GM12891 (cell line): Measurements from ENCODE around the gene ZNF563. TPM values are rescaled to one million over a fixed set of nuclear protein-coding genes. Genes with fewer than 3 reads are reported as not detected.
"Not testable (repeated sequence)": the region's sequence is repeated elsewhere in the genome, so short reads cannot be mapped to it uniquely, and the experiment has no call there.

Experiments used
- DNase-seq: peaks from one replicate; pipeline ENCODE4 v3.0.0; 2011; ENCODE audit warnings: low spot score; ENCODE audit not compliant: insufficient read length
- FAIRE-seq: peaks from 2 replicates; lab custom pipeline; 2011; peaks lifted over from hg19 to GRCh38; lab: Jason Lieb, UNC
- PAX5 ChIP-seq: IDR thresholded peaks from 2 replicates; pipeline ENCODE4 v1.6.1; 2011; ENCODE audit warnings: low read length, moderate library complexity, mild to moderate bottlenecking; ENCODE audit not compliant: insufficient read depth, severe bottlenecking
- POLR2A ChIP-seq: IDR thresholded peaks from 2 replicates; pipeline ENCODE4 v1.6.1; 2011; ENCODE audit warnings: low read depth, low read length, control low read depth
- POLR2AphosphoS5 ChIP-seq: IDR thresholded peaks from 2 replicates; pipeline ENCODE4 v1.6.1; 2011; ENCODE audit warnings: low read depth, low read length, control low read depth
- POU2F2 ChIP-seq: IDR thresholded peaks from 2 replicates; pipeline ENCODE4 v1.6.1; 2011; ENCODE audit warnings: low read depth, mild to moderate bottlenecking, control low read depth, low read length, moderate library complexity
- SPI1 ChIP-seq: IDR thresholded peaks from 2 replicates; pipeline ENCODE4 v1.6.1; 2011; ENCODE audit warnings: low read depth, low read length, control low read depth
- TAF1 ChIP-seq: IDR thresholded peaks from 2 replicates; pipeline ENCODE4 v1.6.1; 2011; ENCODE audit warnings: low read depth, low read length, control low read depth
- polyA plus RNA-seq: library from polyadenylated mRNA; unstranded; fragments of >200 nt; gene quantifications from one replicate; pipeline ENCODE4 v1.2.1, GENCODE V29; 2012; ENCODE audit warnings: low read depth, missing spikeins, inconsistent platforms; ENCODE audit not compliant: missing spikeins

Gene ZNF563
- polyA plus RNA-seq: 3.3 TPM

GRCh38 chr19:12333162-12334159, at the start of gene ZNF563:
TSS of gene ZNF563 (minus strand) at chr19:12333633. CDS start at chr19:12333482, 151 bp downstream.
- DNase-seq: peak; percentile 81
- FAIRE-seq: peak; percentile 98
- peak; percentile 58 for TF ChIP-seq PAX5
- TF ChIP-seq SPI1: 0 out of 2 replicates have a peak, but pooled peaks have one; percentile 9
- no peak for TF ChIP-seq POU2F2
- TF ChIP-seq POLR2AphosphoS5: peak; percentile 74
- TF ChIP-seq POLR2A: peak; percentile 88
- TF ChIP-seq TAF1: peak; percentile 82

GRCh38 chr19:12380444-12380737, 47.0 kb upstream of the ZNF563 start:
- no peak for TF ChIP-seq TAF1
- no peak for TF ChIP-seq SPI1
- TF ChIP-seq POLR2AphosphoS5: no peak
- TF ChIP-seq PAX5: no peak
- no peak for TF ChIP-seq POU2F2
- no peak for TF ChIP-seq POLR2A
- FAIRE-seq (no peak), DNase-seq (no peak)

GRCh38 chr19:12379732-12380443, 46.5 kb upstream of the ZNF563 start:
- TF ChIP-seq POU2F2: no peak
- no peak for TF ChIP-seq POLR2AphosphoS5
- no peak for TF ChIP-seq SPI1
- FAIRE-seq (no peak), DNase-seq (no peak)

GRCh38 chr19:12374026-12374425, 40.6 kb upstream of the ZNF563 start:
- no peak for FAIRE-seq
- TF ChIP-seq POU2F2 (no peak), TAF1 (no peak), SPI1 (no peak), PAX5 (no peak), POLR2A (no peak)
- DNase-seq: no peak

- DNase-seq (peak; percentile 86), FAIRE-seq (peak; percentile 94)
- TF ChIP-seq POU2F2: no peak
- peak; percentile 71 for TF ChIP-seq POLR2A
- peak; percentile 52; the same call in 1 of the 2 replicates for TF ChIP-seq TAF1
- TF ChIP-seq SPI1: no peak
Observed at GRCh38 chr19:12365236-12366162, 32.1 kb upstream of the ZNF563 start, which contains the start of gene ZNF442. TSS of gene ZNF442 (minus strand) at chr19:12365683. CDS start at chr19:12363631, 2,052 bp downstream.

GRCh38 chr19:12364391-12365235, 31.2 kb upstream of the ZNF563 start:
- no peak for DNase-seq
- no peak for FAIRE-seq

GRCh38 chr19:12362236-12362635, 28.8 kb upstream of the ZNF563 start:
- not testable (repeated sequence) for DNase-seq, FAIRE-seq

More at GRCh38 chr19:12364391-12365235, 31.2 kb upstream of the ZNF563 start:
- no peak for TF ChIP-seq TAF1

GRCh38 chr19:12353375-12353774, 19.9 kb upstream of the ZNF563 start:
- FAIRE-seq: no peak

GRCh38 chr19:12350890-12351197, 17.4 kb upstream of the ZNF563 start:
- TF ChIP-seq TAF1: no peak
- TF ChIP-seq POLR2AphosphoS5: no peak
- TF ChIP-seq SPI1: no peak
- FAIRE-seq: no peak
- DNase-seq: no peak

More at GRCh38 chr19:12353375-12353774, 19.9 kb upstream of the ZNF563 start:
- no peak for DNase-seq
- TF ChIP-seq POU2F2 (no peak), SPI1 (no peak)
